CD4-positive, alpha-beta T cell (primary cell): ENCODE results near the gene IQCH. TPM values are rescaled to one million over a fixed set of nuclear protein-coding genes. Genes with fewer than 3 reads are reported as not detected.

Experiments
- ATAC-seq: fragments of 200-7000 bp; cut with Tn5 transposase; one replicate; pipeline ENCODE4 v1.10.0; 2022; ENCODE audit warnings: mild to moderate bottlenecking; ENCODE audit not compliant: poor library complexity
- CTCF ChIA-PET: fragments of 350-600 bp; sonication (Branson Sonifier 250); formaldehyde crosslinking; loops from one replicate; lab custom pipeline; 2021; ENCODE audit warnings: antibody characterized with exemption, inconsistent platforms; lab: Charles Lee
- POLR2A ChIA-PET: fragments of 350-600 bp; sonication (Branson Sonifier 250); formaldehyde crosslinking; loops from one replicate; lab custom pipeline; 2021; ENCODE audit warnings: antibody characterized with exemption, inconsistent platforms; lab: Charles Lee
- DNase-seq, 14 experiments: peaks; one replicate each; pipeline ENCODE4 v3.0.0-alpha.2; 2013 to 2020; ENCODE audit warnings: mixed read lengths in 2 of 14
- H3K27ac ChIP-seq, 2 donors: one replicate each; pipeline versions ENCODE4 v1.5.1 to v1.7.0; 2013; ENCODE audit warnings: low read length in 2 of 2, low read depth in 1 of 2, mild to moderate bottlenecking in 1 of 2
- H3K27me3 ChIP-seq, 2 experiments: 1 replicate in 1 of 2; 2 replicates in 1 of 2; pipeline versions ENCODE4 v1.6.1 to v1.7.0; 2013; ENCODE audit warnings: low read length in 2 of 2, control low read depth in 1 of 2, mild to moderate bottlenecking in 1 of 2, moderate library complexity in 1 of 2; ENCODE audit not compliant: insufficient read depth in 2 of 2, control insufficient read depth in 1 of 2
- H3K36me3 ChIP-seq: one replicate; pipeline ENCODE4 v1.6.1; 2013; ENCODE audit warnings: low read length, control low read depth; ENCODE audit not compliant: insufficient read depth
- H3K4me1 ChIP-seq: one replicate; pipeline ENCODE4 v1.6.1; 2013; ENCODE audit warnings: low read length, control low read depth; ENCODE audit not compliant: insufficient read depth
- H3K4me3 ChIP-seq: one replicate; pipeline ENCODE4 v1.5.1; 2013; ENCODE audit warnings: mild to moderate bottlenecking, low read length, moderate library complexity
- H3K9me3 ChIP-seq, 2 experiments: 1 replicate in 1 of 2; 2 replicates in 1 of 2; pipeline versions ENCODE4 v1.6.1 to v1.7.0; 2013; ENCODE audit warnings: low read length in 2 of 2, mild to moderate bottlenecking in 2 of 2, control low read depth in 1 of 2, moderate library complexity in 1 of 2; ENCODE audit not compliant: control insufficient read depth in 1 of 2, insufficient read depth in 1 of 2
- H3K27ac Mint-ChIP-seq: one replicate; pipeline ENCODE4 v1.8.0; 2020; ENCODE audit warnings: mixed read lengths
- H3K27me3 Mint-ChIP-seq: one replicate; pipeline ENCODE4 v1.8.0; 2021; ENCODE audit warnings: mixed read lengths
- H3K36me3 Mint-ChIP-seq: one replicate; pipeline ENCODE4 v1.8.0; 2021; ENCODE audit warnings: low read depth, mixed read lengths
- H3K4me1 Mint-ChIP-seq: one replicate; pipeline ENCODE4 v1.8.0; 2021; ENCODE audit warnings: low read depth, mixed read lengths
- H3K4me3 Mint-ChIP-seq: one replicate; pipeline ENCODE4 v1.8.0; 2020; ENCODE audit warnings: mild to moderate bottlenecking, mixed read lengths
- H3K9me3 Mint-ChIP-seq: one replicate; pipeline ENCODE4 v1.8.0; 2020; ENCODE audit warnings: mixed read lengths
- intact Hi-C, 2 experiments: fragments of 100-400 bp; cut with DNase I in 1 of 2; cut with micrococcal nuclease in 1 of 2; formaldehyde crosslinking; loops; one replicate each; pipeline versions ENCODE4 v1.15.1 to v1.9.0; 2023 to 2025; cut with DNase I, micrococcal nuclease
- total RNA-seq, 174 experiments: library from RNA in 2 of 174; stranded (reverse) in 2 of 174; gene quantifications; one replicate each; pipeline ENCODE4 v1.2.3 and lab custom pipeline; 2021 to 2026
- TF ChIP-seq, protein P1 (sequence below): fragments of 200-600 bp; IDR thresholded peaks from one replicate; pipeline ENCODE4 v1.8.0; 2022; ENCODE audit warnings: antibody characterized with exemption, mild to moderate bottlenecking

IQCH gene
- total RNA-seq, 2 experiments from 2014 or later: 0.85 to 1.3 TPM

DNA sequence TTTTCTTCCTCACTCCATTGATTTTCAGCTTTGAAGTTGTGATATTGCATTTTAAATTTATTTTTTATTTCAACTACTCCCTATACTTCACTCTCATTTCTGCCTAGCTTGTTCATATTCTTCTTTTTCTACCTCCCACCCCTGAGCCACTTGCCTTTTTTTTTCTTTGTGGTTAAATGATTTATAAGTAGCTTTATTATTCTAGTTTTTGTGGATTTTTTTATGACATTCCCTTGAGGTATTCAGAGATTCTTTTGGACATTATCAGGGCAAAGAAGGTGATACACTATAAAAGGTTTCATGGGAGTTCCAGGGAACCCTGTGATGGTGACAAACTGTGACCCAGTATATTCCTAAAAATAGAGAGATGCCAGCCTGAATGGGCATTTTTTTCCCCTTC lies 269.6 kb downstream of the IQCH start:
- Mint-ChIP-seq H3K27ac (peak overlapping the region; percentile 56), H3K36me3 (peaks cover 36% of the 10 kb centered on the region), H3K9me3 (no peaks in the 10 kb centered on the region), H3K27me3 (no peaks in the 10 kb centered on the region), H3K4me1 (peaks cover 30% of the 10 kb centered on the region), H3K4me3 (peak overlapping the region; percentile 55)
- Histone ChIP-seq H3K4me1 (peaks cover 13% of the 10 kb centered on the region), H3K9me3 (no peaks in the 10 kb centered on the region), H3K4me3 (no peak overlapping the region), H3K27me3 (no peaks in the 10 kb centered on the region), H3K27ac (no peak overlapping the region), H3K36me3 (peaks cover 10% of the 10 kb centered on the region)
- CTCF ChIA-PET: interaction anchor here (0.7 kb wide), 1 partner anchor 18 kb away, joined by 3 read pairs; the partner anchor contains the start of gene MAP2K5
- no peak for DNase-seq
- TF ChIP-seq, protein P1, sequence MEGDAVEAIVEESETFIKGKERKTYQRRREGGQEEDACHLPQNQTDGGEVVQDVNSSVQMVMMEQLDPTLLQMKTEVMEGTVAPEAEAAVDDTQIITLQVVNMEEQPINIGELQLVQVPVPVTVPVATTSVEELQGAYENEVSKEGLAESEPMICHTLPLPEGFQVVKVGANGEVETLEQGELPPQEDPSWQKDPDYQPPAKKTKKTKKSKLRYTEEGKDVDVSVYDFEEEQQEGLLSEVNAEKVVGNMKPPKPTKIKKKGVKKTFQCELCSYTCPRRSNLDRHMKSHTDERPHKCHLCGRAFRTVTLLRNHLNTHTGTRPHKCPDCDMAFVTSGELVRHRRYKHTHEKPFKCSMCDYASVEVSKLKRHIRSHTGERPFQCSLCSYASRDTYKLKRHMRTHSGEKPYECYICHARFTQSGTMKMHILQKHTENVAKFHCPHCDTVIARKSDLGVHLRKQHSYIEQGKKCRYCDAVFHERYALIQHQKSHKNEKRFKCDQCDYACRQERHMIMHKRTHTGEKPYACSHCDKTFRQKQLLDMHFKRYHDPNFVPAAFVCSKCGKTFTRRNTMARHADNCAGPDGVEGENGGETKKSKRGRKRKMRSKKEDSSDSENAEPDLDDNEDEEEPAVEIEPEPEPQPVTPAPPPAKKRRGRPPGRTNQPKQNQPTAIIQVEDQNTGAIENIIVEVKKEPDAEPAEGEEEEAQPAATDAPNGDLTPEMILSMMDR: no peak
- POLR2A ChIA-PET: interaction anchor here (1.2 kb wide), 1 partner anchor 18 kb away, joined by 4 read pairs; the partner anchor contains the start of gene MAP2K5
- intact Hi-C loops: loop anchor here in 1 of 2 experiments (5.0 to 10.0 kb wide), 4 partner anchors 67 to 753 kb away; partner anchors contain the start of genes CLN6, FEM1B and PIAS1
- ATAC-seq: no peak

DNA sequence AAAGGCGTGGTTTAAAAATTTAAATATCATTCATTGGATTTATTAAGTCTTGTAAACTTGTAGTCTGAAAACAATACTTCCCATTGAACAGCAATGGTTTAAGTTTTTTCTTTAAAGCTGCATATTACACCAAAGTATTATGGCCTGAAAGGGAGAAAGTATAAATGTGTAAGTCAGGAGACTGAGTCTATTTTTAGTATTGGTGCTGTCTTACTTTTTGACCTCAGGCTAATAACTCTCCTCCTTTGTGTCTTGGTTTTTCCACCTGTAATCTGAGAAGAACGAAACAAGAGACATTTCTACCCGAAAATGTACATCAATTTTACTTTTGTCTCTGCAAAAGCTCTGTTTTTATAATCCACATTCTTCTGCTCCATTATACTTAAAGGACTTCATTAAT lies 273.9 kb downstream of the IQCH start:
- POLR2A ChIA-PET: interaction anchor here (0.5 kb wide), 1 partner anchor 28 kb away, joined by 3 read pairs; no protein-coding TSS in a partner anchor
- intact Hi-C loops: loop anchor here in 1 of 2 experiments (5.0 to 10.0 kb wide), 2 partner anchors 49 to 696 kb away; partner anchors contain the start of gene CLN6
- Mint-ChIP-seq H3K4me1 (peaks cover 11% of the 10 kb centered on the region), H3K27ac (no peak overlapping the region), H3K27me3 (no peaks in the 10 kb centered on the region), H3K36me3 (peaks cover 30% of the 10 kb centered on the region), H3K4me3 (no peak overlapping the region), H3K9me3 (no peaks in the 10 kb centered on the region)
- CTCF ChIA-PET: no interaction called here
- H3K36me3 ChIP-seq: peaks cover 10% of the 10 kb centered on the region
- no peaks in the 10 kb centered on the region for H3K27me3 ChIP-seq
- H3K9me3 ChIP-seq: no peaks in the 10 kb centered on the region
- ATAC-seq (no peak), DNase-seq (no peak)
- TF ChIP-seq, protein P1: no peak
- no peak overlapping the region for H3K27ac ChIP-seq
- H3K4me1 ChIP-seq: no peaks in the 10 kb centered on the region
- no peak overlapping the region for H3K4me3 ChIP-seq

DNA sequence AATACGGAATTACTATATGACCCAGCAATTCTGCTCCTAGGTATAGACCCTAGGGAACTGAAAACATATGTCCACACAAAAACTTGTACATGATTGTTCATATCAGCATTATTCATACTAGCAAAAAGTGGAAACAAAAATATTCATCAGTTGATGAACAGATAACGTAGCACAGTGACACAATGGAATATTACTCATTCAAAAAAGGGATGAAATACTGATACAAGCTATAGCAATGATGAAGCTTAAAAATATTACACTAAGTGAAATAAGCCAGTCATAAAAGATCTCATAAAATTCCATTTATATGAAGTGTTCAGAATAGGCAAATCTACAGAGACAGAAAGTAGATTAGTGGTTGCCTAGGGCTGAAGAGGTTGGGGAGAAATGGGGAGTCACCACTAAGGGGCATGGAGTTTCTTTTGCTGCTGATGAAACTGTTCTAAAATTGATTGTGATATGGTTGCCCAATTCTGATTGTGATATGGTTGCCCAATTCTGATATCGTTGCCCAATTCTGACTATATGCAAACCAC lies 276.9 kb downstream of the IQCH start:
- ChIA-PET CTCF (interaction anchor here (1.2 kb wide), 1 partner anchor 9 kb away, joined by 5 read pairs; no protein-coding TSS in a partner anchor), POLR2A (interaction anchor here (1.0 kb wide), 1 partner anchor 11 kb away, joined by 5 read pairs; the partner anchor contains the start of gene MAP2K5)
- intact Hi-C loops: no loop called here
- Histone ChIP-seq H3K27me3 (no peaks in the 10 kb centered on the region), H3K36me3 (peaks cover 10% of the 10 kb centered on the region), H3K9me3 (no peaks in the 10 kb centered on the region), H3K4me1 (no peaks in the 10 kb centered on the region), H3K4me3 (no peak overlapping the region), H3K27ac (no peak overlapping the region)
- no peak overlapping the region for H3K4me3 Mint-ChIP-seq
- H3K4me1 Mint-ChIP-seq: no peaks in the 10 kb centered on the region
- H3K27me3 Mint-ChIP-seq: no peaks in the 10 kb centered on the region
- TF ChIP-seq, protein P1: no peak
- H3K36me3 Mint-ChIP-seq: peaks cover 24% of the 10 kb centered on the region
- no peak for DNase-seq
- ATAC-seq: no peak
- H3K27ac Mint-ChIP-seq: no peak overlapping the region
- H3K9me3 Mint-ChIP-seq: no peaks in the 10 kb centered on the region
